Dermis blood vessel endothelial cell (primary cell): ENCODE measurements around the gene RAPGEF1. TPM values are rescaled to one million over a fixed set of nuclear protein-coding genes. Genes with fewer than 3 reads are reported as not detected.
"Not testable (repeated sequence)": the region's sequence is repeated elsewhere in the genome, so short reads cannot be mapped to it uniquely, and the experiment has no call there.

Source experiments
- DNase-seq: peaks from one replicate; pipeline ENCODE4 v3.0.0; 2010
- total RNA-seq: library from RNA; depleted of rRNA; stranded (reverse); fragments of >200 nt; gene quantifications from 2 replicates; pipeline ENCODE4 v1.2.3, GENCODE V29; 2014

The RAPGEF1 gene
- 56.2 and 69.3 TPM in 2 replicates for total RNA-seq

GRCh38 chr9:131739959-131740648, at the start of gene RAPGEF1:
RAPGEF1 (minus strand) TSS chr9:131740076; CDS start chr9:131739830, 246 bp downstream.
- peak; percentile 62 for DNase-seq

- no peak for DNase-seq
Measured at GRCh38 chr9:131788851-131789250, 49.0 kb upstream of the RAPGEF1 start.

GRCh38 chr9:131787838-131788237, 48.0 kb upstream of the RAPGEF1 start:
- DNase-seq = no peak

- no peak for DNase-seq
Measured at GRCh38 chr9:131784748-131785501, 45.0 kb upstream of the RAPGEF1 start.

GRCh38 chr9:131781069-131781468, 41.2 kb upstream of the RAPGEF1 start:
- no peak for DNase-seq

- peak; percentile 65 for DNase-seq
Measured at GRCh38 chr9:131776473-131776872, 36.6 kb upstream of the RAPGEF1 start.

- no peak for DNase-seq
Measured at GRCh38 chr9:131776036-131776435, 36.2 kb upstream of the RAPGEF1 start.

- DNase-seq = no peak
Measured at GRCh38 chr9:131774636-131775035, 34.8 kb upstream of the RAPGEF1 start.

- peak; percentile 81 for DNase-seq
Measured at GRCh38 chr9:131773911-131774379, 34.1 kb upstream of the RAPGEF1 start.

GRCh38 chr9:131772940-131773339, 33.1 kb upstream of the RAPGEF1 start:
- no peak for DNase-seq

GRCh38 chr9:131771646-131772045, 31.8 kb upstream of the RAPGEF1 start:
- no peak for DNase-seq

- no peak for DNase-seq
Measured at GRCh38 chr9:131769361-131769760, 29.5 kb upstream of the RAPGEF1 start.

- DNase-seq = no peak
Measured at GRCh38 chr9:131764568-131764967, 24.7 kb upstream of the RAPGEF1 start.

- DNase-seq = peak; percentile 72
Measured at GRCh38 chr9:131762356-131762932, 22.6 kb upstream of the RAPGEF1 start.

- no peak for DNase-seq
Measured at GRCh38 chr9:131759017-131759647, 19.3 kb upstream of the RAPGEF1 start.

- DNase-seq = no peak
Measured at GRCh38 chr9:131757549-131757948, 17.7 kb upstream of the RAPGEF1 start.

GRCh38 chr9:131755541-131756198, 15.8 kb upstream of the RAPGEF1 start:
- DNase-seq = peak; percentile 88

- DNase-seq = no peak
Measured at GRCh38 chr9:131754846-131755245, 15.0 kb upstream of the RAPGEF1 start.

GRCh38 chr9:131753751-131754150, 13.9 kb upstream of the RAPGEF1 start:
- not testable (repeated sequence) for DNase-seq

- DNase-seq = no peak
Measured at GRCh38 chr9:131752231-131752884, 12.5 kb upstream of the RAPGEF1 start.

GRCh38 chr9:131748411-131748955, 8.6 kb upstream of the RAPGEF1 start:
- DNase-seq = no peak

GRCh38 chr9:131747352-131747751, 7.5 kb upstream of the RAPGEF1 start:
- DNase-seq = peak; percentile 82
